HG03575 (cell line): ENCODE measurements around the gene DCST2.

Source experiments
- ATAC-seq: cut with Tn5 transposase; IDR thresholded peaks from one replicate; pipeline ENCODE4 v1.9.1; 2021; ENCODE audit not compliant: unreplicated experiment, insufficient number of reproducible peaks, low FRiP score; ENCODE audit errors: extremely low read depth

DCST2 gene

GRCh38 chr1:154972517-154973343 is 60.9 kb downstream of the DCST2 start:
- no peak for ATAC-seq

GRCh38 chr1:154972213-154972516 is 61.4 kb downstream of the DCST2 start:
- no peak for ATAC-seq

- ATAC-seq, result no peak
Observed at GRCh38 chr1:154971341-154971998, 62.1 kb downstream of the DCST2 start.

- no peak for ATAC-seq
Observed at GRCh38 chr1:154970631-154971340, 62.8 kb downstream of the DCST2 start, which contains the start of gene SHC1. Gene SHC1 (minus strand): TSS chr1:154970747. CDS start chr1:154970526, 221 bp downstream.

- ATAC-seq, result no peak
Observed at GRCh38 chr1:154969860-154970452, 63.6 kb downstream of the DCST2 start.

- ATAC-seq, result no peak
Observed at GRCh38 chr1:154969246-154969645, 64.3 kb downstream of the DCST2 start.

GRCh38 chr1:154968731-154969130 is 64.8 kb downstream of the DCST2 start:
- ATAC-seq, result no peak
